ENCODE data around the gene HMGB4.

Gene HMGB4

DNA sequence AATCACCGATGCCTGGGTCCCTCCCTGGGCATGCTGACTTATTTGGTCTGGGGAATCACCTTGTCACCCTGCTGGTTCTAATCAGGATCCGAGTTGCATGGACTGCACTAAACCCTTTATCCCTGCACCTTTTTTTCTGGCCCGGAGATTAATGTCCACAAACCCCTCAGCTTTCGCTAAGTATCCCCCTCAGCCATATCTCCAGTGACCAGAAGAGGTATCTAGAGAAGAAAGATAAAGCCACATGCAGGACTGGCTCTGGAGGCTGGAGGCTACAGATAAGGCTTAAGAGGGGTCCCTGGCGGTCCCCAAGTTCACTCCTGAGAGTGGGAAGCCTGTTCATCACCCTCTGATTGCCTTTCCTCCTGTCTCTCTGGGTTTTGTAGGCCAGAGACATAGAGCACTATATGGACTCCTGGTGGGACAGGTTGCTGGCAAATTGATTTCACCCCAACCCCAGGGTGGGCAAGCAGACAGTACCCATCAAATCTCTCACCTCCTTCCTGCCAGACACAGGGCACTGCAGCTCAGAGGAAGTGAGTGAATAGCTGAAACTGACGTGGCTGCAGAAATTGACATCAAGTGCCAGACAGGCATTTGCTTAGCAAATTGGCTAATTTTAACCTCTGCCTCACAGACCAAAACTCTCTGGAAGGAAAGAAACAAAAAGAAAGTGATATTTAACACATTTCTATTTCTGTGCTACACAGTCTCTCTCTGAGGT is 38.8 kb downstream of the HMGB4 start:
- DNase-seq = no peak

DNA sequence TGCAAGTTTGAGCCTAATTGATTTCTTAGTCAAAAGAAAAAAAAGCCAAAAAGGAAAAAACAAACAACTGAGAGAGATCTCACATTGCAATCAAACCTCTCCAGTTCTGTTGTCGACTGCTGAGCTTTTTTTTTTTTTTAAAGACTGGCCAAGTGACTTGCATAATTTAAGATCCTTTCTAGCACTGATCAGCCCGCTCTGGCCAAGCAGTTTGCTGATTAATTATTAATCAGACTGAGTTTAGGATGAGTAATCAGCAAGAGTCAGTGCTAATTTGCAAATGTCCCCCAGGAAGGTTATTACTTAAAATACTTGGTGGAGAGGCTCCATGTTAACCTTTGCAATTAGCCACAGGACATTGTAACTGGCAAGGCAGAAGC is 39.3 kb downstream of the HMGB4 start:
- no peak for DNase-seq

DNA sequence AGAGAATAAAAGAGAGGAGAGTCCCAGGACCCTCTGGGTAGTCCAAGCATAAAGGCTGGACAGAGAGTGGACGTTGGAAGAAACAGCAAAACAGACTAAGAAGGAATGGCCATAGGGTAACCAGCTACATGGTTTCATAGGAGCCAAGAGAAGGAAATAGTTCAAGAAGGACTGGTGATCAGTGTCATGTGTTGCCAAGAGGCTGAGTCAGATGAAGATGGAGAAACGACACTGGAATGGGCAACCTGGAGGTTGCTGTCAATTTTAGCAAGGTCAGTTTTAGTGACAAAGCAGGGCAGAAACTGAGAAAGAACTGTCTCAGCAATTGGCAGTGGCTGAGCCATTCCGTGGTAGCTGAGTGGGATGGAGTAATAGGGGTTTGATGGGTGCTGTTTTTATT is 41.4 kb downstream of the HMGB4 start:
- DNase-seq = no peak

DNA sequence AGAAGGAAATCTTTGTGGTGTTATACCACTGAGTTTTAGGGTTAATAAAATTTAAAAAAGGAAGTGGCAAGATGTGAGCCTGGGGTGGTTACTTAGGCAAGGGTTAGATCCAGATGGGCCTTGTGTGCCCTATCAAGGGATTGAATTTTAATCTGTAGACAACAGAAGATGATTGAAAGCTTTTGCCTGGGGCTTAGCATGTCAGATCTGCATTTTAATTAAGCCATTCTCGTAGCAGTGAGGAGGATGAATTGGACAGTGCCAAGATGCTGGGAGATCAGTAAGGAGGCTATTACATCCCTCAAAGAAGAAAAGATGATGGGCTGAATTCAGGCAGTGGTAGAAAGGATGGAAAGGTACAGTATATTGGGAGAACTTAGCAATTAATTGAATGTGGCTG is 42.3 kb downstream of the HMGB4 start:
- DNase-seq = no peak

DNA sequence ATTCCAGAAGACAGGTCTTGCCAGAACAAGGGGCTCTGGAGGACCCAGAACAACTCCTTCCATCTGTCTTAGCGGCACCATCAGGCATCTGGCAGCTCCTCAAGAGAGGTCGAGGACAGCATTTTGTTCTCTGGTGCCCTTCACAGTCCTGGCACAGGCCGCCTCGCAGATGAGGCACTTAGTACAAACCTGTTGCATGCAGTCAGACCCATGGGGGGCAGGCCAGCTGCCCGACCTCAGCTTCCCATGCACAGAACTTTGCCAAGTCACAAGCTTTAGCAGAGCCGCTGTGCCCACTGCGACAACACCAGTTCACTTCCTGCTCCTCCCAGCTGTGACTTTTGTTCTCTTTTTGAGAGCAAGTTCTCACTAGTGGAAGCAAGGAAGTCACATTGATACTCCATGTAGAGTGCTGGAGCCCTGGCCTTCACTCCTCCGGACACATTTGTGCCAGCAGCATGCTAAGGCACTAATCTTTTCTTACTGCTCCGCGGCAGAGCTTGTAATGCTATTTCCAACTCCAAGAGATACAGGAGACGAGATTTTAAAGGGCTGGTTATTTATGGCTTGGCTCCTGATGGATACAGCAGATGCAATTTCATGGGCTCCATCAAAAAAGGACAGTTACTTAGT is 44.6 kb downstream of the HMGB4 start:
- no peak for DNase-seq

Data from NCI-H146 (cell line).